ENCODE results near the gene TMEM44.
A peak's percentile ranks its signal among the peaks of the same experiment; 100 is the strongest.

Gene TMEM44

DNA sequence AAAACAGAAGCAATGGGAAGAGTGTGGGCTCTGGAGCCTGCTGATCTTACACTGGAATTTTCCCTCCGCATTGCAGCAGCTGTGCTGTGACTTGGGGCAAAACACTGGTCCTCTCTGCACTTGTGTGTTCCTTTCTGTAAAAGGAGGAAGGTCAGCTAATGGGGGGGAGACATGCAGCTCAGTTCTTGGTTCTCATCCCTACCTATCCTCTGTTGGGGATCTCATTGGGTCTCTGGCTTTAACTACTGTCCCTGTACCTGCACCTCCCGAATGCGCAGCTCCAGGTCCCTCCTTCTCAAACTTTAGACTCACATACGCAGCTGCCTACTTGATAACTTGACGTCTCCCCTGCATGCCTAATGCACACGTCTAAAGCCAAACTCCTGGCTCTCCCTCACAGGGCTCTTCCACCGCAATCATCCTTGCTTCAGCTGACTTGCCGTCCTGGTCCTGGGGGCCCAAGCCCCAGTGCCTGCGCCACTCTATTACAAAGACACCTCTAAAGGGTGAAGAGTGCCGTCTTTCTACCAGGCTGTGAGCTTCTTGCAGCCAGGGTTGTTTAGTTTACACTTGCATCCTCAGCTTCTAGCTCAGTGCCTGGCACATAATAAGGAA is 5.9 kb upstream of the TMEM44 start:
- H3K9me3 ChIP-seq: no peaks in the 10 kb centered on the region
- no peaks in the 10 kb centered on the region for H3K27me3 ChIP-seq
- peaks cover 43% of the 10 kb centered on the region for H3K36me3 ChIP-seq
- H3K4me3 ChIP-seq (ENCODE audit: low read depth, low read length): no peak overlapping the region
- no peaks in the 10 kb centered on the region; the same call in 1 of the 2 replicates for H3K4me1 ChIP-seq
- TF ChIP-seq, protein P1, sequence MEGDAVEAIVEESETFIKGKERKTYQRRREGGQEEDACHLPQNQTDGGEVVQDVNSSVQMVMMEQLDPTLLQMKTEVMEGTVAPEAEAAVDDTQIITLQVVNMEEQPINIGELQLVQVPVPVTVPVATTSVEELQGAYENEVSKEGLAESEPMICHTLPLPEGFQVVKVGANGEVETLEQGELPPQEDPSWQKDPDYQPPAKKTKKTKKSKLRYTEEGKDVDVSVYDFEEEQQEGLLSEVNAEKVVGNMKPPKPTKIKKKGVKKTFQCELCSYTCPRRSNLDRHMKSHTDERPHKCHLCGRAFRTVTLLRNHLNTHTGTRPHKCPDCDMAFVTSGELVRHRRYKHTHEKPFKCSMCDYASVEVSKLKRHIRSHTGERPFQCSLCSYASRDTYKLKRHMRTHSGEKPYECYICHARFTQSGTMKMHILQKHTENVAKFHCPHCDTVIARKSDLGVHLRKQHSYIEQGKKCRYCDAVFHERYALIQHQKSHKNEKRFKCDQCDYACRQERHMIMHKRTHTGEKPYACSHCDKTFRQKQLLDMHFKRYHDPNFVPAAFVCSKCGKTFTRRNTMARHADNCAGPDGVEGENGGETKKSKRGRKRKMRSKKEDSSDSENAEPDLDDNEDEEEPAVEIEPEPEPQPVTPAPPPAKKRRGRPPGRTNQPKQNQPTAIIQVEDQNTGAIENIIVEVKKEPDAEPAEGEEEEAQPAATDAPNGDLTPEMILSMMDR (IDR thresholded peaks at IDR 0.05; ENCODE audit: low read depth, low read length): no peak
- DNase-seq: no peak

DNA sequence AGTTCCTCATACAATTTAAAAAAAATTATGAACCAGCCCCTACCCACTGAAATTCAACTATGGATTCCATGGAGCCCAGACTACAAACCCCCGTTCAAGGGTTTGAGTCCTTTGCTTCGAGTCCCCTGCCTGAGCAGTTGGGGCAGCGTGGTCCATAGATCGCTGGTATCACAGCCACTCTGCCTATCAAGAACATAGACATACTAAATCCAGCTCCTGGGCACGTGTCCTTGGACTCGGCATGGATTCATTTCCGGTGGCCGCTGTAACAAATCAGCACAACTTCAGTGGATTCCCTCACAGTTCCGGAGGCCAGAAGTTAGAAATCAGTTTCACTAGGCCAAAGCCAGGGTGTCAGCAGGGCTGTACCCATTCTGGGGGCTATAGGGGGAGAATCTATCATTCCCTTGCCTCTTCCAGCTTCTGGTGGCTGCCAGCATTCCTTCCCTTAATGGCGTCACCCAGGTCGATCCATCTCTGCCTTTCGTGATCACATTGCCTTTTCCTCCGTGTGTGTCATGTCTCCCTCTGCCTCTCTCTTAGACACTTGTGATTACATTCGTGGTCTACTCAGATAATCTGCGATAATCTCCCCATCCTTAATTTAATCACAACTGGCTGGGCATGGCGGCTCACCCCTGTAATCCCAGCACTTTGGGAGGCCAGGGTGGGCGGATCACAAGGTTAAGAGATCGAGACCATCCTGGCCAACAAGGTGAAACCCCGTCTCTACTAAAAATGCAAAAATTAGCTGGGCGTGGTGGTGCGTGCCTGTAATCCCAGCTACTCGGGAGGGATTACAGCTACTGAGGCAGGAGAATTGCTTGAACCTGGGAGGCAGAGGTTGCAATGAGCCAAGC is 4.6 kb upstream of the TMEM44 start:
- peaks cover 30% of the 10 kb centered on the region for H3K36me3 ChIP-seq
- no peak for DNase-seq
- no peaks in the 10 kb centered on the region; the same call in 1 of the 2 replicates for H3K4me1 ChIP-seq
- H3K27me3 ChIP-seq: no peaks in the 10 kb centered on the region
- H3K4me3 ChIP-seq (ENCODE audit: low read depth, low read length): no peak overlapping the region
- no peaks in the 10 kb centered on the region for H3K9me3 ChIP-seq
- TF ChIP-seq, protein P1 (IDR thresholded peaks at IDR 0.05; ENCODE audit: low read depth, low read length): no peak

DNA sequence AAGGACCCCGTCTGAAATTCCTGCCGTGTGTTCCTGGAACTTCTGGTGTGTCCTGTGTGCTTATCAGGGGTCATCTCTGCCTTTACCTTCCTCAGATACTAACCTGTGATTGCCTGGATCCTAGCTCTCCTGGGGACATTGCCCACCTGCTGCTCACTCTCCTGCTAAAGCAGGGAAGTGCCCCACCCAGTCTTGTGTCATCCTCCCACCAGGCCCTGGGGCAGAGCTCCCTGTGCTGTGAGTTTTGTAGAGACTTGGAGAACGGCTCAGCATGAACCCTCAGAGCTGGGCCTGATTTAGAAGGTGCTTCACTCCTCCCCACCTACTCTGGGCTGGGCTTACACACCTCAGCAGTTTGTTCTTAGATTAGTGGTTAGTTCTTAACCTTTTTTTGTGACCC is 3.8 kb upstream of the TMEM44 start:
- TF ChIP-seq, protein P1 (IDR thresholded peaks at IDR 0.05; ENCODE audit: low read depth, low read length): no peak
- Histone ChIP-seq H3K36me3 (peaks cover 23% of the 10 kb centered on the region), H3K4me1 (no peaks in the 10 kb centered on the region; the same call in 1 of the 2 replicates), H3K27me3 (no peaks in the 10 kb centered on the region), H3K4me3 (ENCODE audit: low read depth, low read length) (no peak overlapping the region), H3K9me3 (no peaks in the 10 kb centered on the region)
- DNase-seq: no peak

DNA sequence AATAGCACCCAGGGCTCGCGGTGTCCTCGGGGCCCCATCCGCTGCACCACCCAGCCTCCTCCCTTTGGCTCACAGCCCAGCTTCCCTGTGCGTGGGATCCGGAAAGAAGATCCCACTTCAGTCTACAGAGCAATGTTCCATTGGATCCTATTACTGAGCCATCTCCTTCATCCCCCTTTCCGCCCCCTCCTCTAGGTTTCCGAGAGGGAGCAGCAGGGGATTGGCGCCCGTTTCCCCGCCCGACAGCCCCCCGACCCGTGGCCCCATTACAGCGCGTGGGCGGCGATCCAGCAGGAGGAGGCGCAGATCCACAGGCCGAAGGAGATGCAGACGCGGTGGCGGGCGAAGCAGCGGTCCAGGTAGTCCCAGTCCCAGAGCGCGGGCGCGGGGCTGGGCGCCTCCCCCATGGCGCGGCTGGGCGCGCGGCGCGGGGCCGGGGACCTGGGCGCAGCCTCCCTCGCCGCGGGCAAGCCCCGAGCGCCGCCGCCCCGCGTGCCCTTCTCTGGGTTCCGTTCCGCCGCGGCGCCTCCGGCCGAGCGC is 340 bp downstream of the TMEM44 start:
- H3K9me3 ChIP-seq: no peaks in the 10 kb centered on the region
- no peak for DNase-seq
- H3K36me3 ChIP-seq: peaks cover 4% of the 10 kb centered on the region; the same call in 1 of the 2 replicates
- H3K4me3 ChIP-seq (ENCODE audit: low read depth, low read length): peak overlapping the region; percentile 74
- H3K4me1 ChIP-seq: no peaks in the 10 kb centered on the region; the same call in 1 of the 2 replicates
- TF ChIP-seq, protein P1 (IDR thresholded peaks at IDR 0.05; ENCODE audit: low read depth, low read length): no peak
- H3K27me3 ChIP-seq: no peaks in the 10 kb centered on the region

DNA sequence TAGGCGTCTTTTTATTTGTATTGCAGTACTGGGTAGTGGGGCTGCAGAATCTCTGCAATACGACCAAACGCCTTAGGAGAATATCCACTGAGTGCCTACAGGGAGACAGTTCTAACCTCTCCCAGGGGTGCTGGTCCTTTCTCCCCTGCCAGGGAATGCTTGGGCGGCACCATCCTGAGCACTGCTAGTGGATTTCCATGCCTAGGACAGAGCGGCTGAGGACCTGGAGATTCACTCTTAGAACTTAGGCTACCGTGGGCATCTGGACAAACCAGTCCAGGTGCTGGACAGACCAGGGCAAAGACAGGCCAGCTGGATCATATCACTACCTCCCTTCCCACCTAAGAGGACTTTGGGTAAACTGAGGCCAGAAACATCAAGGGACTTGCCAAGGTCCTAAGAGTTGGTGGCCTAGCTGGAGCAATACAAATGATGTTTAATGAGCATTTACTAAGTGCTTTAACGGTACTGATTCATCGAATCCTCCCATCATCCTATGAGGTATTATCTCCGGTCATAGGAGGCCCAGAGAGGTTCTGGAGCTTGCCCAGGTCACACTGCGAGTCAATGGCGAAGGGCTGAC is 902 bp downstream of the TMEM44 start:
- Histone ChIP-seq H3K4me1 (no peaks in the 10 kb centered on the region), H3K4me3 (ENCODE audit: low read depth, low read length) (peak overlapping the region; percentile 74), H3K27me3 (no peaks in the 10 kb centered on the region), H3K9me3 (no peaks in the 10 kb centered on the region), H3K36me3 (peaks cover 4% of the 10 kb centered on the region; the same call in 1 of the 2 replicates)
- no peak for DNase-seq
- TF ChIP-seq, protein P1 (IDR thresholded peaks at IDR 0.05; ENCODE audit: low read depth, low read length): no peak
